D721Med (cell line): ENCODE results near the gene HDC.

Experiments
- DNase-seq: peaks from one replicate; pipeline ENCODE4 v3.0.0; 2011; ENCODE audit warnings: low spot score; ENCODE audit not compliant: insufficient read length
- FAIRE-seq: peaks from 2 replicates; lab custom pipeline; 2011; peaks lifted over from hg19 to GRCh38; lab: Jason Lieb, UNC
- CTCF ChIP-seq: IDR thresholded peaks from 2 replicates; pipeline ENCODE4 v1.5.1; 2012; ENCODE audit warnings: mild to moderate bottlenecking, control low read depth; ENCODE audit not compliant: insufficient read depth; ENCODE audit errors: missing control alignments

The HDC gene

GRCh38 chr15:50265620-50266019 is at the start of gene HDC:
Gene HDC, minus strand, starts transcription at chr15:50265726. Its CDS starts 103 bp downstream, at chr15:50265623.
- FAIRE-seq (no peak), DNase-seq (no peak)
- TF ChIP-seq CTCF, result no peak

GRCh38 chr15:50312636-50313035 is 47.1 kb upstream of the HDC start:
- no peak for TF ChIP-seq CTCF
- DNase-seq (no peak), FAIRE-seq (no peak)

- no peak for TF ChIP-seq CTCF
- no peak for DNase-seq
- FAIRE-seq, result no peak
Observed at GRCh38 chr15:50307799-50308198, 42.3 kb upstream of the HDC start.

GRCh38 chr15:50304836-50305235 is 39.3 kb upstream of the HDC start:
- DNase-seq, result no peak
- no peak for TF ChIP-seq CTCF
- FAIRE-seq, result no peak

GRCh38 chr15:50302581-50302980 is 37.1 kb upstream of the HDC start:
- no peak for FAIRE-seq
- TF ChIP-seq CTCF, result no peak
- no peak for DNase-seq

GRCh38 chr15:50298340-50298739 is 32.8 kb upstream of the HDC start:
- FAIRE-seq (no peak), DNase-seq (no peak)
- no peak for TF ChIP-seq CTCF

- no peak for TF ChIP-seq CTCF
- FAIRE-seq, result no peak
- DNase-seq, result no peak
Observed at GRCh38 chr15:50295966-50296365, 30.4 kb upstream of the HDC start.
